ENCODE measurements around the gene CBLC.

GRCh38 chr19:44779150-44779549 lies 1.5 kb downstream of the CBLC start:
- no peak for TF ChIP-seq ETV6 (conservative IDR thresholded peaks at IDR 0.05 in 1 of 2, IDR thresholded peaks at IDR 0.05 in 1 of 2; ENCODE audit: borderline replicate concordance in 1 of 2, low read depth in 1 of 2)
- no peak for TF ChIP-seq ZNF687 (IDR thresholded peaks at IDR 0.05)
- TF ChIP-seq POLR2A (IDR thresholded peaks at IDR 0.05; ENCODE audit: low read depth, low read length) = no peak
- no peak for TF ChIP-seq PRDM15 (CRISPR knock-in tag; IDR thresholded peaks at IDR 0.05)
- no peak for TF ChIP-seq CTCF (IDR thresholded peaks at IDR 0.05 in 2 of 3, conservative IDR thresholded peaks at IDR 0.05 in 1 of 3; ENCODE audit: control insufficient read depth in 2 of 3, extremely low read depth in 1 of 3, insufficient read depth in 1 of 3, low read depth in 3 of 3, low read length in 3 of 3)
- no peak for TF ChIP-seq CUX1 (IDR thresholded peaks at IDR 0.05; ENCODE audit: insufficient replicate concordance, low read depth, low read length)
- TF ChIP-seq ELK1 (IDR thresholded peaks at IDR 0.05; ENCODE audit: low read depth, low read length) = no peak
- TF ChIP-seq CBFB (IDR thresholded peaks at IDR 0.05; ENCODE audit: low read depth) = no peak
- TF ChIP-seq SIX5 (IDR thresholded peaks at IDR 0.05; ENCODE audit: low read depth, low read length, severe bottlenecking) = no peak
- TF ChIP-seq ZBED1 (IDR thresholded peaks at IDR 0.05; ENCODE audit: borderline replicate concordance) = no peak
- no peak for TF ChIP-seq CREB1 (IDR thresholded peaks at IDR 0.05; ENCODE audit: low read depth)
- TF ChIP-seq, protein P1, sequence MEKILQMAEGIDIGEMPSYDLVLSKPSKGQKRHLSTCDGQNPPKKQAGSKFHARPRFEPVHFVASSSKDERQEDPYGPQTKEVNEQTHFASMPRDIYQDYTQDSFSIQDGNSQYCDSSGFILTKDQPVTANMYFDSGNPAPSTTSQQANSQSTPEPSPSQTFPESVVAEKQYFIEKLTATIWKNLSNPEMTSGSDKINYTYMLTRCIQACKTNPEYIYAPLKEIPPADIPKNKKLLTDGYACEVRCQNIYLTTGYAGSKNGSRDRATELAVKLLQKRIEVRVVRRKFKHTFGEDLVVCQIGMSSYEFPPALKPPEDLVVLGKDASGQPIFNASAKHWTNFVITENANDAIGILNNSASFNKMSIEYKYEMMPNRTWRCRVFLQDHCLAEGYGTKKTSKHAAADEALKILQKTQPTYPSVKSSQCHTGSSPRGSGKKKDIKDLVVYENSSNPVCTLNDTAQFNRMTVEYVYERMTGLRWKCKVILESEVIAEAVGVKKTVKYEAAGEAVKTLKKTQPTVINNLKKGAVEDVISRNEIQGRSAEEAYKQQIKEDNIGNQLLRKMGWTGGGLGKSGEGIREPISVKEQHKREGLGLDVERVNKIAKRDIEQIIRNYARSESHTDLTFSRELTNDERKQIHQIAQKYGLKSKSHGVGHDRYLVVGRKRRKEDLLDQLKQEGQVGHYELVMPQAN (conservative IDR thresholded peaks at IDR 0.05) = no peak

Data from GM12878 (cell line).